Panc1 (cell line): ENCODE results near the gene MDFI. TPM values are rescaled to one million over a fixed set of nuclear protein-coding genes. Genes with fewer than 3 reads are reported as not detected.

Source experiments
- ATAC-seq: fragments of 200-7000 bp; cut with Tn5 transposase; 2 replicates; pipeline ENCODE4 v1.9.1; 2020; ENCODE audit warnings: mild to moderate bottlenecking, moderate library complexity
- BruUV-seq: library from RNA; stranded (reverse); fragments of 400-500 nt; replicated peaks from 2 replicates; lab custom pipeline; 2021; lab: Mats Ljungman, UMichigan
- CTCF ChIA-PET: fragments of 300-600 bp; sonication (Branson Sonifier 250); formaldehyde crosslinking; loops from one replicate; lab custom pipeline; 2022; ENCODE audit warnings: antibody characterized with exemption; lab: Charles Lee
- POLR2A ChIA-PET: fragments of 300-600 bp; sonication (Branson Sonifier 250); formaldehyde crosslinking; loops from one replicate; lab custom pipeline; 2022; ENCODE audit warnings: antibody characterized with exemption; lab: Charles Lee
- DNase-seq: peaks from one replicate; pipeline ENCODE4 v3.0.0-alpha.2; 2010; ENCODE audit warnings: low read depth, low spot score
- H3K27ac ChIP-seq: 2 replicates; pipeline ENCODE4 v1.5.1; 2011; ENCODE audit warnings: mild to moderate bottlenecking, low read length, inconsistent platforms
- H3K27me3 ChIP-seq: fragments of 200-500 bp; sonication (Bioruptor generic); 2 replicates; pipeline ENCODE4 v1.6.0; 2014; ENCODE audit warnings: low read length, inconsistent platforms; ENCODE audit not compliant: control insufficient read depth, insufficient read depth
- H3K36me3 ChIP-seq: fragments of 200-500 bp; sonication (Bioruptor generic); 2 replicates; pipeline ENCODE4 v1.5.1; 2014; ENCODE audit warnings: inconsistent platforms, mild to moderate bottlenecking, low read length, moderate library complexity; ENCODE audit not compliant: control insufficient read depth, insufficient read depth
- H3K4me1 ChIP-seq: 2 replicates; pipeline ENCODE4 v1.5.1; 2011; ENCODE audit warnings: inconsistent platforms, mild to moderate bottlenecking, low read length, moderate library complexity; ENCODE audit not compliant: control insufficient read depth, insufficient read depth
- H3K4me3 ChIP-seq, 2 experiments: 2 replicates each; pipeline ENCODE4 v1.5.1; 2011 to 2012; ENCODE audit warnings: low read depth in 2 of 2, low read length in 2 of 2, mild to moderate bottlenecking in 2 of 2, inconsistent platforms in 1 of 2, moderate library complexity in 1 of 2
- H3K9me3 ChIP-seq: fragments of 200-500 bp; sonication (Bioruptor generic); 2 replicates; pipeline ENCODE4 v1.5.1; 2014; ENCODE audit warnings: low read depth, mild to moderate bottlenecking, inconsistent platforms, low read length, moderate library complexity; ENCODE audit not compliant: control insufficient read depth, insufficient read depth
- POLR2AphosphoS5 ChIP-seq: IDR thresholded peaks from 2 replicates; pipeline ENCODE4 v1.6.1; 2012; ENCODE audit warnings: mild to moderate bottlenecking, low read depth, low read length, moderate library complexity
- SIN3A ChIP-seq: IDR thresholded peaks from 2 replicates; pipeline ENCODE4 v1.6.1; 2012; ENCODE audit warnings: low read depth, mild to moderate bottlenecking, low read length, moderate library complexity, borderline replicate concordance; ENCODE audit not compliant: insufficient read depth
- TCF7L2 ChIP-seq: IDR thresholded peaks from 2 replicates; pipeline ENCODE4 v1.6.1; 2011; ENCODE audit warnings: mild to moderate bottlenecking, low read depth, low read length, inconsistent platforms
- in situ Hi-C: cut with HindIII; loops from 2 replicates; pipeline ENCODE4 v1.10.0; 2016; ENCODE audit warnings: low sequenced_read_pairs, low pct_unique_long_range_greater_than_20kb
- intact Hi-C: fragments of 100-400 bp; cut with micrococcal nuclease; formaldehyde crosslinking; loops from one replicate; pipeline ENCODE4 v1.10.0; 2022; ENCODE audit not compliant: unreplicated experiment
- total RNA-seq: library from RNA; stranded (reverse); gene quantifications from one replicate; pipeline ENCODE4 v1.2.1, GENCODE V29; 2021; ENCODE audit not compliant: unreplicated experiment
- TF ChIP-seq, protein P1 (sequence below): fragments of 450-650 bp; IDR thresholded peaks from 2 replicates; pipeline ENCODE4 v1.5.1; 2017; ENCODE audit warnings: mild to moderate bottlenecking
- TF ChIP-seq, protein P2 (sequence below), 2 experiments: IDR thresholded peaks; 2 replicates each; pipeline ENCODE4 v1.6.1; 2011 to 2012; ENCODE audit warnings: low read depth in 2 of 2, control low read depth in 1 of 2, low read length in 1 of 2, mild to moderate bottlenecking in 1 of 2, moderate library complexity in 1 of 2; ENCODE audit not compliant: insufficient read depth in 1 of 2

Gene MDFI
- total RNA-seq, 1 experiment from 2014 or later = 0.54 TPM

DNA sequence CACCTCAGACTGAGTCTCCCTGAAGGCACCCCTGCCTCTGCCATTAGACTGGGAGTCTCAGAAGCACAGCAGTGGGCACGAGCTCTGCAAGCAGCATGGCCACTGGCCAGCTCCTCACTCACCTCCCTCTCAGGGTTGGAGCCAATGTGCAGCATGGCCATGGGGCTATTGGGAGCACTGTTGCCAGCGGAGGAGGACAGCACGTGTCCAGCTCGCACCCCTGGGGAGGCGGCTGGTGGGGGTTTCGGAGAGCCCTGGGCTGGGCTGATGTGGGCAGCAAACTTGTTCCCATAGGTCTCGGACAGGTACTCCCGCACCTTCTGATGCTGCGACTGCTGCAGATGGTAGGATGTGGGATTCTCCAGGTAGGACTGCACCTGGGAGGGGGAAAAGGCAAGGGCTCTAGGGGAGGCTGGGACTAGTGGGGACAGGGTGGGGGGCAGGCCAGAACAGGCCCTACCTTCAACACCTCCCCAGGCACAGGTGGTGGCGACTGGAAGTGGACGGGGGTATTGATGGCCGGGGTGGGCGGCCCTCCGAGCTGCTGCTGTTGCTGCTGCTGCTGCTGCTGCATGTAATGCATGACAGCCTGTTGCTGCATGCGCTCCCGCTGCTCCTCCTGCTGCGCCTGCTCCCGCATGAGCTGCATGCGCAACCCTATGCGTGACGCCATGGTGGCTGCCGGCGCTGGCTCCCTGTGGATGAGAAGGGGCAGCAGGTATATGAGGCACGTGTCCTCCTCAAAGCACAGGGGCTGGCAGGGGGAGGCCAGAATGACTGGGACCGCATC, 52.5 kb downstream of the MDFI start:
- H3K27ac ChIP-seq = no peak overlapping the region
- DNase-seq (no peak), ATAC-seq (no peak)
- no peak overlapping the region for H3K4me3 ChIP-seq
- no TSS peak for BruUV-seq
- intact Hi-C loops (no loop called here), in situ Hi-C loops (no loop called here)
- no peaks in the 10 kb centered on the region for H3K36me3 ChIP-seq
- H3K4me1 ChIP-seq = no peaks in the 10 kb centered on the region
- TF ChIP-seq SIN3A = no peak
- TF ChIP-seq TCF7L2 = no peak
- no peak for TF ChIP-seq POLR2AphosphoS5
- TF ChIP-seq, protein P1, sequence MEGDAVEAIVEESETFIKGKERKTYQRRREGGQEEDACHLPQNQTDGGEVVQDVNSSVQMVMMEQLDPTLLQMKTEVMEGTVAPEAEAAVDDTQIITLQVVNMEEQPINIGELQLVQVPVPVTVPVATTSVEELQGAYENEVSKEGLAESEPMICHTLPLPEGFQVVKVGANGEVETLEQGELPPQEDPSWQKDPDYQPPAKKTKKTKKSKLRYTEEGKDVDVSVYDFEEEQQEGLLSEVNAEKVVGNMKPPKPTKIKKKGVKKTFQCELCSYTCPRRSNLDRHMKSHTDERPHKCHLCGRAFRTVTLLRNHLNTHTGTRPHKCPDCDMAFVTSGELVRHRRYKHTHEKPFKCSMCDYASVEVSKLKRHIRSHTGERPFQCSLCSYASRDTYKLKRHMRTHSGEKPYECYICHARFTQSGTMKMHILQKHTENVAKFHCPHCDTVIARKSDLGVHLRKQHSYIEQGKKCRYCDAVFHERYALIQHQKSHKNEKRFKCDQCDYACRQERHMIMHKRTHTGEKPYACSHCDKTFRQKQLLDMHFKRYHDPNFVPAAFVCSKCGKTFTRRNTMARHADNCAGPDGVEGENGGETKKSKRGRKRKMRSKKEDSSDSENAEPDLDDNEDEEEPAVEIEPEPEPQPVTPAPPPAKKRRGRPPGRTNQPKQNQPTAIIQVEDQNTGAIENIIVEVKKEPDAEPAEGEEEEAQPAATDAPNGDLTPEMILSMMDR = no peak
- TF ChIP-seq, protein P2, sequence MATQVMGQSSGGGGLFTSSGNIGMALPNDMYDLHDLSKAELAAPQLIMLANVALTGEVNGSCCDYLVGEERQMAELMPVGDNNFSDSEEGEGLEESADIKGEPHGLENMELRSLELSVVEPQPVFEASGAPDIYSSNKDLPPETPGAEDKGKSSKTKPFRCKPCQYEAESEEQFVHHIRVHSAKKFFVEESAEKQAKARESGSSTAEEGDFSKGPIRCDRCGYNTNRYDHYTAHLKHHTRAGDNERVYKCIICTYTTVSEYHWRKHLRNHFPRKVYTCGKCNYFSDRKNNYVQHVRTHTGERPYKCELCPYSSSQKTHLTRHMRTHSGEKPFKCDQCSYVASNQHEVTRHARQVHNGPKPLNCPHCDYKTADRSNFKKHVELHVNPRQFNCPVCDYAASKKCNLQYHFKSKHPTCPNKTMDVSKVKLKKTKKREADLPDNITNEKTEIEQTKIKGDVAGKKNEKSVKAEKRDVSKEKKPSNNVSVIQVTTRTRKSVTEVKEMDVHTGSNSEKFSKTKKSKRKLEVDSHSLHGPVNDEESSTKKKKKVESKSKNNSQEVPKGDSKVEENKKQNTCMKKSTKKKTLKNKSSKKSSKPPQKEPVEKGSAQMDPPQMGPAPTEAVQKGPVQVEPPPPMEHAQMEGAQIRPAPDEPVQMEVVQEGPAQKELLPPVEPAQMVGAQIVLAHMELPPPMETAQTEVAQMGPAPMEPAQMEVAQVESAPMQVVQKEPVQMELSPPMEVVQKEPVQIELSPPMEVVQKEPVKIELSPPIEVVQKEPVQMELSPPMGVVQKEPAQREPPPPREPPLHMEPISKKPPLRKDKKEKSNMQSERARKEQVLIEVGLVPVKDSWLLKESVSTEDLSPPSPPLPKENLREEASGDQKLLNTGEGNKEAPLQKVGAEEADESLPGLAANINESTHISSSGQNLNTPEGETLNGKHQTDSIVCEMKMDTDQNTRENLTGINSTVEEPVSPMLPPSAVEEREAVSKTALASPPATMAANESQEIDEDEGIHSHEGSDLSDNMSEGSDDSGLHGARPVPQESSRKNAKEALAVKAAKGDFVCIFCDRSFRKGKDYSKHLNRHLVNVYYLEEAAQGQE (IDR thresholded peaks at IDR 0.05; ENCODE audit: insufficient read depth in 1 of 2, low read depth in 2 of 2, low read length in 1 of 2) = no peak
- H3K27me3 ChIP-seq = no peaks in the 10 kb centered on the region
- no peaks in the 10 kb centered on the region for H3K9me3 ChIP-seq
- CTCF ChIA-PET = no interaction called here
- POLR2A ChIA-PET = interaction anchor here (0.6 kb wide), 1 partner anchor 286 kb away, joined by 3 read pairs; no protein-coding TSS in a partner anchor

DNA sequence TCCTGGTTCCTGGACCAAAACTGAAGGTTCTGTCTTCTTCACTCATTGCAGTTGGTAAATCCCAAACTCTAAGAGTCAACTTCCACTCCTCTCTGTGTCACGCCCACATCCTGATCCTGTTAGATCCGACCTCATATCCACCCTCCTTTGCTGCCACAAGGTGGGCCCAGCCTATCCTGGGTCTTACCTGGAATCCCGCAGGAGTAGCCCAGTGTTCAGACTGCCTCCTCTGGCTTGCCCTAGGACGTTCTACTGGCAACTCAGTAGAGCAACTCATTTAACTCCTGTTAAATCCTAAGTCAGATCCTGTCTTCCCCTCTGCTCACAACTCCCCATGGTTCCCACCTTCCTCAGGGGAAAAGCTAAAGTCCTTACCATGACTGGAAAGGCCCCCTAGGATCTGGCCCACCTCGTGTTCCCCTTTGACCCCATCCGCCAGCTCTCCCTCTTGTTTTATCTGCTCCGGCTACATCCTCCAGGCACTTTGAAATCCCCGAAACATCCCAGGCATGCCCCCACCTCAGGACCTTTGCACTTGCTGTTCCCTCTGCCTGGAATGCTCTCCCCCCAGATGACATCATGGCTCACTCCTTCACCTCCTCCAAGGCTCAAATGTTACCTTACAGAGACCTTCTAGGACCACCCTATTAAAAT, 53.3 kb downstream of the MDFI start:
- Histone ChIP-seq H3K9me3 (no peaks in the 10 kb centered on the region), H3K27ac (no peak overlapping the region), H3K27me3 (no peaks in the 10 kb centered on the region), H3K4me1 (no peaks in the 10 kb centered on the region), H3K4me3 (no peak overlapping the region), H3K36me3 (no peaks in the 10 kb centered on the region)
- ChIA-PET CTCF (no interaction called here), POLR2A (no interaction called here)
- BruUV-seq = no TSS peak
- ATAC-seq = no peak
- no peak for DNase-seq
- no peak for TF ChIP-seq POLR2AphosphoS5
- TF ChIP-seq SIN3A = no peak
- in situ Hi-C loops (no loop called here), intact Hi-C loops (no loop called here)
